Thyroid gland (tissue), 4 donors: ENCODE data around the gene ADAMTSL3.

Experiments
- POLR2A ChIP-seq, 2 donors: fragments of 450-650 bp; IDR thresholded peaks; one replicate each; pipeline ENCODE4 v1.6.1; 2017; ENCODE audit warnings: antibody characterized with exemption in 2 of 2, mild to moderate bottlenecking in 2 of 2, moderate library complexity in 1 of 2
- TF ChIP-seq, protein P1 (sequence below), 6 experiments: fragments of 200-600 bp in 3 of 6; fragments of 450-650 bp in 3 of 6; sonication (generic) in 3 of 6; IDR thresholded peaks; one replicate each; pipeline ENCODE4 v1.5.1; 2016 to 2019; ENCODE audit warnings: antibody characterized with exemption in 6 of 6, mild to moderate bottlenecking in 2 of 6, inconsistent platforms in 1 of 6, moderate library complexity in 1 of 6

DNA sequence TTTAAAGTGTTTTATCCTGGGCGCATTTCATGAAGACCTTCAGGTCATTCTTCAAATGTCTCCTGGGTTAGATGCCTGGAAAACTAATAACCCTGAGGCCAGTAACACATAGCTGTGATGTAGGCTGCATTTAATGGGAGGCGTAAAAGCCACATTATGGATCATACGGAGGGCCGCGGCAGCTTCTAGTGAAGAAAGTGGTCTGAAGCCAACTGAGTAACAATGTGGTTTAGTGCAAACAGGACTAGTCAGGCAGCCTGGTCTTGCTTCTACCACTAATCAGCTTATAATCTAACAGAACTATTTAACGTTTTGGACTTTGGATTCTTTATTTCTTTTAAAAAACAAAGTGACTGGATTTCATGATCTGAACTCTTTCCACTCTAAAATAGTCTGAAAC is 54.4 kb downstream of the ADAMTSL3 start:
- TF ChIP-seq, protein P1, sequence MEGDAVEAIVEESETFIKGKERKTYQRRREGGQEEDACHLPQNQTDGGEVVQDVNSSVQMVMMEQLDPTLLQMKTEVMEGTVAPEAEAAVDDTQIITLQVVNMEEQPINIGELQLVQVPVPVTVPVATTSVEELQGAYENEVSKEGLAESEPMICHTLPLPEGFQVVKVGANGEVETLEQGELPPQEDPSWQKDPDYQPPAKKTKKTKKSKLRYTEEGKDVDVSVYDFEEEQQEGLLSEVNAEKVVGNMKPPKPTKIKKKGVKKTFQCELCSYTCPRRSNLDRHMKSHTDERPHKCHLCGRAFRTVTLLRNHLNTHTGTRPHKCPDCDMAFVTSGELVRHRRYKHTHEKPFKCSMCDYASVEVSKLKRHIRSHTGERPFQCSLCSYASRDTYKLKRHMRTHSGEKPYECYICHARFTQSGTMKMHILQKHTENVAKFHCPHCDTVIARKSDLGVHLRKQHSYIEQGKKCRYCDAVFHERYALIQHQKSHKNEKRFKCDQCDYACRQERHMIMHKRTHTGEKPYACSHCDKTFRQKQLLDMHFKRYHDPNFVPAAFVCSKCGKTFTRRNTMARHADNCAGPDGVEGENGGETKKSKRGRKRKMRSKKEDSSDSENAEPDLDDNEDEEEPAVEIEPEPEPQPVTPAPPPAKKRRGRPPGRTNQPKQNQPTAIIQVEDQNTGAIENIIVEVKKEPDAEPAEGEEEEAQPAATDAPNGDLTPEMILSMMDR (IDR thresholded peaks at IDR 0.05), result no peak
- TF ChIP-seq POLR2A (IDR thresholded peaks at IDR 0.05), result no peak
